ENCODE results near the gene HSD17B8. TPM values are rescaled to one million over a fixed set of nuclear protein-coding genes. Genes with fewer than 3 reads are reported as not detected.

The HSD17B8 gene
- total and polyA plus RNA-seq, 10 of the 15 experiments (the other 5 are each of a cell fraction or from before 2014, with no cell fraction given): 3.1 to 54.3 (median 26.5) TPM

- Histone ChIP-seq H3K9ac (ENCODE audit: control insufficient read depth, insufficient read depth, low read length) (no peak overlapping the region), H3K4me1 (ENCODE audit: control insufficient read depth, insufficient read depth, low read length) (no peaks in the 10 kb centered on the region; the same call in 1 of the 2 replicates), H3K4me2 (ENCODE audit: control insufficient read depth, insufficient read depth) (no peak overlapping the region), H3K79me2 (ENCODE audit: control insufficient read depth, insufficient read depth, low read length) (no peaks in the 10 kb centered on the region), H3K27ac (ENCODE audit: control insufficient read depth, insufficient read depth) (no peak overlapping the region), H3K36me3 (ENCODE audit: control insufficient read depth in 2 of 2, insufficient read depth in 2 of 2, low read length in 1 of 2) (no peaks in the 10 kb centered on the region), H3K4me3 (no peak overlapping the region), H3K27me3 (replicated peaks in 1 of 2; ENCODE audit: control insufficient read depth in 2 of 2, insufficient read depth in 2 of 2, low read length in 1 of 2) (no peaks in the 10 kb centered on the region), H3K9me3 (replicated peaks; ENCODE audit: control insufficient read depth, insufficient read depth, low read length) (no peaks in the 10 kb centered on the region), H2AFZ (ENCODE audit: control insufficient read depth, low read depth, low read length) (no peak overlapping the region), H4K20me1 (ENCODE audit: control insufficient read depth, insufficient read depth) (no peaks in the 10 kb centered on the region)
- ChIA-PET RAD21 (ENCODE audit: unreplicated experiment) (interaction anchor here (0.7 to 3.9 kb wide), 4 partner anchors 26 to 74 kb away, joined by 3 to 25 read pairs (median 12); no protein-coding TSS in a partner anchor), CTCF (interaction anchor here (0.7 to 6.0 kb wide), 8 partner anchors 14 to 160 kb away, joined by 3 to 58 read pairs (median 20); no protein-coding TSS in a partner anchor), POLR2A (interaction anchor here (0.8 to 1.6 kb wide), 3 partner anchors 18 to 73 kb away, joined by 3 to 5 read pairs (median 4); no protein-coding TSS in a partner anchor), SMC1A (ENCODE audit: uncharacterized antibody, unreplicated experiment) (interaction anchor here (3.4 to 4.3 kb wide), 2 partner anchors 14 to 160 kb away, joined by 23 to 27 read pairs; no protein-coding TSS in a partner anchor)
- intact Hi-C loops (cut with micrococcal nuclease; ENCODE audit: unreplicated experiment) (no loop called here), in situ Hi-C loops (cut with MboI) (no loop called here)
- 31% methylated on average over 4 of the region's 4 CpGs for WGBS (ENCODE audit: insufficient coverage, insufficient replicate concordance, low lambda C conversion rate, missing lambda C conversion rate)
- TF ChIP-seq USF1 (IDR thresholded peaks at IDR 0.05; ENCODE audit: borderline replicate concordance, extremely low read length, insufficient read depth, low read depth, low read length) (no peak), IKZF2 (IDR thresholded peaks at IDR 0.05) (no peak), NKRF (conservative IDR thresholded peaks at IDR 0.05) (no peak), RELB (IDR thresholded peaks at IDR 0.05; ENCODE audit: low read depth) (no peak), BCL3 (IDR thresholded peaks at IDR 0.05; ENCODE audit: borderline replicate concordance, insufficient read depth, low read depth, low read length, poor library complexity, severe bottlenecking) (no peak), PAX5 (IDR thresholded peaks at IDR 0.05; ENCODE audit: borderline replicate concordance, low read depth, low read length) (no peak)
- DNase-seq (ENCODE audit: low read depth, low spot score) (no peak), ATAC-seq (no peak), FAIRE-seq (no peak)
- no TSS peak for BruUV-seq (replicated peaks)
These were observed 29.7 kb upstream of the HSD17B8 start for GRCh38 chr6:33174784-33175183.
